HCT116 (cell line): ENCODE results near the gene EPHB4. TPM values are rescaled to one million over a fixed set of nuclear protein-coding genes. Genes with fewer than 3 reads are reported as not detected.
A peak's percentile ranks its signal among the peaks of the same experiment; 100 is the strongest.

Experiments used
- ATAC-seq: fragments of 200-7000 bp; cut with Tn5 transposase; 2 replicates; pipeline ENCODE4 v1.9.1; 2020; ENCODE audit warnings: mild to moderate bottlenecking, moderate library complexity
- BruUV-seq: library from RNA; stranded (reverse); fragments of 400-500 nt; replicated peaks from 2 replicates; lab custom pipeline; 2021; lab: Mats Ljungman, UMichigan
- CTCF ChIA-PET: fragments of 300-600 bp; sonication (Branson Sonifier 250); formaldehyde crosslinking; loops from one replicate; lab custom pipeline; 2021; ENCODE audit warnings: antibody characterized with exemption; lab: Charles Lee
- POLR2A ChIA-PET: fragments of 300-600, 350-600 bp; sonication (Branson Sonifier 250); formaldehyde crosslinking; loops from one replicate; lab custom pipeline; 2021; ENCODE audit warnings: antibody characterized with exemption; lab: Charles Lee
- RAD21 ChIA-PET, 2 experiments: fragments of 300-600 bp; sonication (Branson Sonifier 250); formaldehyde crosslinking; loops; one replicate each; lab custom pipeline; 2023; ENCODE audit warnings: low total read pairs in 2 of 2; ENCODE audit not compliant: uncharacterized antibody in 2 of 2, unreplicated experiment in 2 of 2, low non-redundant PET in 1 of 2; lab: Charles Lee
- DNase-seq: peaks from one replicate; pipeline ENCODE4 v3.0.0-alpha.2; 2010; ENCODE audit warnings: low read depth, low spot score
- H2AFZ ChIP-seq: fragments of 200-600 bp; shearing (Covaris generic), sonication (generic); 2 replicates; pipeline ENCODE4 v1.6.1; 2017; ENCODE audit warnings: low read depth, mixed run types, mixed read lengths, antibody characterized with exemption, low read length; ENCODE audit not compliant: poor library complexity, severe bottlenecking
- H3K27ac ChIP-seq: 2 replicates; pipeline ENCODE4 v1.5.1; 2012; ENCODE audit warnings: low read depth, low read length
- H3K27me3 ChIP-seq: fragments of 200-600 bp; sonication (generic); 2 replicates; pipeline ENCODE4 v1.6.1; 2016; ENCODE audit warnings: mixed run types, low read length, mixed read lengths; ENCODE audit not compliant: insufficient read depth
- H3K36me3 ChIP-seq, 2 experiments: fragments of 200-500 bp in 1 of 2; fragments of 200-600 bp in 1 of 2; sonication (Bioruptor generic) in 1 of 2; sonication (generic) in 1 of 2; 2 replicates each; pipeline versions ENCODE4 v1.5.1 to v1.6.1; 2014 to 2016; ENCODE audit warnings: low read length in 2 of 2, inconsistent platforms in 1 of 2, mixed read lengths in 1 of 2, mixed run types in 1 of 2; ENCODE audit not compliant: insufficient read depth in 2 of 2, control insufficient read depth in 1 of 2
- H3K4me1 ChIP-seq, 2 experiments: fragments of 200-600 bp in 1 of 2; sonication (generic) in 1 of 2; 2 replicates each; pipeline versions ENCODE4 v1.5.1 to v1.6.1; 2012 to 2017; ENCODE audit warnings: low read length in 2 of 2, inconsistent platforms in 1 of 2, mild to moderate bottlenecking in 1 of 2, mixed read lengths in 1 of 2, mixed run types in 1 of 2, moderate library complexity in 1 of 2; ENCODE audit not compliant: insufficient read depth in 2 of 2, control insufficient read depth in 1 of 2
- H3K4me2 ChIP-seq: fragments of 200-600 bp; sonication (generic); 2 replicates; pipeline ENCODE4 v1.6.1; 2017; ENCODE audit warnings: mixed run types, low read length, mixed read lengths
- H3K4me3 ChIP-seq, 2 experiments: fragments of 200-600 bp in 1 of 2; sonication (generic) in 1 of 2; replicated peaks in 1 of 2; 2 replicates each; pipeline ENCODE4 v1.5.1; 2011 to 2016; ENCODE audit warnings: low read length in 2 of 2, control low read depth in 1 of 2, low read depth in 1 of 2, mild to moderate bottlenecking in 1 of 2, mixed read lengths in 1 of 2, mixed run types in 1 of 2
- H3K79me2 ChIP-seq: fragments of 200-600 bp; sonication (generic); 2 replicates; pipeline ENCODE4 v1.6.1; 2017; ENCODE audit warnings: mild to moderate bottlenecking, mixed run types, low read length, moderate library complexity, mixed read lengths; ENCODE audit not compliant: insufficient read depth
- H3K9ac ChIP-seq: fragments of 200-600 bp; sonication (generic); 2 replicates; pipeline ENCODE4 v1.6.1; 2016; ENCODE audit warnings: low read length, mixed read lengths
- H3K9me2 ChIP-seq: fragments of 200-600 bp; sonication (generic), shearing (Covaris generic); 2 replicates; pipeline ENCODE4 v1.6.1; 2017; ENCODE audit warnings: mixed run types, mild to moderate bottlenecking, moderate library complexity; ENCODE audit not compliant: insufficient read depth
- H3K9me3 ChIP-seq, 2 experiments: fragments of 200-500 bp in 1 of 2; fragments of 200-600 bp in 1 of 2; sonication (Bioruptor generic) in 1 of 2; sonication (generic) in 1 of 2; 2 replicates each; pipeline ENCODE4 v1.6.1; 2014 to 2017; ENCODE audit warnings: low read length in 2 of 2, mixed read lengths in 2 of 2, inconsistent platforms in 1 of 2, low read depth in 1 of 2, mild to moderate bottlenecking in 1 of 2, mixed run types in 1 of 2, moderate library complexity in 1 of 2; ENCODE audit not compliant: control insufficient read depth in 1 of 2, insufficient read depth in 1 of 2
- H4K20me1 ChIP-seq: fragments of 200-600 bp; sonication (generic), shearing (Covaris generic); 2 replicates; pipeline ENCODE4 v1.6.1; 2017; ENCODE audit warnings: mixed run types, mild to moderate bottlenecking, moderate library complexity; ENCODE audit not compliant: insufficient read depth
- ATF3 ChIP-seq: IDR thresholded peaks from 2 replicates; pipeline ENCODE4 v1.6.1; 2012
- EGR1 ChIP-seq: IDR thresholded peaks from 2 replicates; pipeline ENCODE4 v1.6.1; 2012; ENCODE audit warnings: low read depth
- EZH2 ChIP-seq: fragments of 200-600 bp; sonication (generic); IDR thresholded peaks from 2 replicates; pipeline ENCODE4 v1.6.1; 2017; ENCODE audit warnings: antibody characterized with exemption, mixed run types
- JUND ChIP-seq: IDR thresholded peaks from 2 replicates; pipeline ENCODE4 v1.6.1; 2012
- SP1 ChIP-seq: IDR thresholded peaks from 2 replicates; pipeline ENCODE4 v1.6.1; 2012; ENCODE audit warnings: low read depth
- SRF ChIP-seq: IDR thresholded peaks from 2 replicates; pipeline ENCODE4 v1.6.1; 2012; ENCODE audit warnings: low read depth
- ZFX ChIP-seq: fragments of 450-650 bp; IDR thresholded peaks from 2 replicates; pipeline ENCODE4 v1.6.1; 2017
- ZNF274 ChIP-seq: fragments of 200-500 bp; sonication (Bioruptor generic); IDR thresholded peaks from 2 replicates; pipeline ENCODE4 v1.6.1; 2014; ENCODE audit warnings: mild to moderate bottlenecking, low read depth, low read length, inconsistent platforms
- intact Hi-C: fragments of 100-400 bp; cut with micrococcal nuclease; formaldehyde crosslinking; loops from 2 replicates; pipeline ENCODE4 v1.10.0; 2022
- total RNA-seq: library from RNA; stranded (reverse); gene quantifications from one replicate; pipeline ENCODE4 v1.2.1, GENCODE V29; 2021; ENCODE audit not compliant: unreplicated experiment

EPHB4 gene
- total RNA-seq, 1 experiment from 2014 or later, result 61.1 TPM

DNA sequence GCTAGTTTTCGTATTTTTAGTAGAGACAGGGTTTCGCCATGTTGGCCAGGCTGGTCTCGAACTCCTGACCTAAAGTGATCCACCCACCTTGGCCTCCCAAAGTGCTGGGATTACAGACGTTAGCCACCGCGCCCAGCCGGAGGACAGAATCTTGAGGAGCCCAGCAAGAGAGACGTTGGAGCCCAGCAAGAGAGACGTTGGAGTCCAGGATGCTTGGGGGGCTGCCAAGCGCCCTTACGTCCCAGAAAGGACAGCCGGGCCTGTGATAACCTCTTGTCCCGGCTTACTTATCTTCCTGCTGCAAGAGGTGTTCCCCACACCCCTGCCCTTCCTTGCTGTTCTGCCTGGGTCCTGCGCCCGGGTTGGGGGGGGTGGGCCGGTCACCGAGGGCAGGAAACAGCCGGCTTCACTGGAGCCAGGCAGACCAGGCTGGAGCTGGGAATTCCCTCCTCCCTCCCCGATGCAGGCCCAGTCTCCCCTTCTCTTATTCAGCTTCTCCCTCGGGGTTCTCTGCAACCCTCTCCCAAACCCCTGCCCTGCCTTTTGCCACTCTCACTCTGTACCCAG lies 1.9 kb upstream of the EPHB4 start:
- ChIA-PET CTCF (no interaction called here), RAD21 (interaction anchor here in 1 of 2 experiments (0.7 kb wide), 1 partner anchor 121 kb away, joined by 3 read pairs; no protein-coding TSS in a partner anchor), POLR2A (no interaction called here)
- ATAC-seq, result no peak
- Histone ChIP-seq H4K20me1 (no peaks in the 10 kb centered on the region), H2AFZ (no peak overlapping the region), H3K9ac (no peak overlapping the region), H3K27me3 (no peaks in the 10 kb centered on the region), H3K4me2 (no peak overlapping the region), H3K79me2 (peaks cover 27% of the 10 kb centered on the region), H3K4me1 (peaks cover 9 to 26% of the 10 kb centered on the region in 2 experiments; a peak in 3 of 4 replicates), H3K9me2 (no peaks in the 10 kb centered on the region), H3K27ac (no peak overlapping the region), H3K9me3 (no peaks in the 10 kb centered on the region), H3K36me3 (peaks cover 0 to under 1% of the 10 kb centered on the region in 2 experiments; a peak in 1 of 4 replicates), H3K4me3 (no peak overlapping the region)
- DNase-seq, result no peak
- intact Hi-C loops, result no loop called here
- TF ChIP-seq SP1 (no peak), EGR1 (no peak), JUND (no peak), SRF (no peak), ATF3 (no peak), ZNF274 (no peak), EZH2 (no peak)
- BruUV-seq, result no TSS peak

GRCh38 chr7:100826514-100827329 lies 601 bp downstream of the EPHB4 start:
- ChIA-PET POLR2A (interaction anchor here (0.6 to 2.5 kb wide), 6 partner anchors 10 to 251 kb away, joined by 3 to 9 read pairs (median 4); partner anchors contain the start of genes POP7 and SRRT), RAD21 (interaction anchor here (0.6 to 1.4 kb wide), 4 partner anchors 25 to 194 kb away, joined by 3 to 5 read pairs (median 4); partner anchors contain the start of genes POP7 (in 1 of the 2) and SRRT (in 1 of the 2)), CTCF (interaction anchor here (0.7 to 2.2 kb wide), 9 partner anchors 16 to 214 kb away, joined by 3 to 7 read pairs (median 4); partner anchors contain the start of genes MOSPD3, POP7 and SLC12A9)
- peak overlapping the region; percentile 64 to 86 for H3K4me3 ChIP-seq
- intact Hi-C loops, result loop anchor here (2.0 kb wide), 1 partner anchor 122 kb away; no protein-coding TSS in a partner anchor
- DNase-seq (no peak), ATAC-seq (peak; percentile 41)
- TF ChIP-seq ZFX (peak; percentile 83; the same call in 1 of the 2 replicates), ATF3 (no peak)
- no peaks in the 10 kb centered on the region for H3K27me3 ChIP-seq
- H3K9me3 ChIP-seq, result no peaks in the 10 kb centered on the region
- H3K9me2 ChIP-seq, result no peaks in the 10 kb centered on the region
- H3K36me3 ChIP-seq, result peaks cover 14 to 19% of the 10 kb centered on the region in 2 experiments; a peak in 3 of 4 replicates
- H3K79me2 ChIP-seq, result peaks cover 32% of the 10 kb centered on the region
- no peaks in the 10 kb centered on the region for H4K20me1 ChIP-seq
- H3K9ac ChIP-seq, result peak overlapping the region; percentile 89
- H3K27ac ChIP-seq, result peak overlapping the region; percentile 96
- peak overlapping the region; percentile 81 for H3K4me2 ChIP-seq
- no TSS peak for BruUV-seq
- H2AFZ ChIP-seq, result no peak overlapping the region
- peaks cover 9 to 26% of the 10 kb centered on the region in 2 experiments; a peak in 3 of 4 replicates for H3K4me1 ChIP-seq
